ENCODE results near the gene SHE.

Gene SHE

GRCh38 chr1:154485910-154486496 lies 16.2 kb downstream of the SHE start:
- intact Hi-C loops (cut with DNase I), result loop anchor here (10.0 kb wide), 1 partner anchor 389 kb away; the partner anchor contains the start of gene KCNN3
- DNase-seq, result no peak

- DNase-seq, result no peak
- intact Hi-C loops (cut with DNase I), result loop anchor here (10.0 kb wide), 1 partner anchor 390 kb away; the partner anchor contains the start of gene KCNN3
Measured at GRCh38 chr1:154485106-154485505, 17.1 kb downstream of the SHE start.

GRCh38 chr1:154483941-154484803 lies 18.0 kb downstream of the SHE start:
- intact Hi-C loops (cut with DNase I), result loop anchor here (5.0 to 10.0 kb wide), 2 partner anchors 63 to 391 kb away; partner anchors contain the start of gene KCNN3
- no peak for DNase-seq

GRCh38 chr1:154481053-154481452 lies 21.2 kb downstream of the SHE start:
- intact Hi-C loops (cut with DNase I), result loop anchor here (5.0 to 10.0 kb wide), 2 partner anchors 66 to 394 kb away; partner anchors contain the start of gene KCNN3
- peak in 3 of 42 donors; percentile 11 to 51 (median 12) for DNase-seq

GRCh38 chr1:154479764-154480421 lies 22.3 kb downstream of the SHE start:
- intact Hi-C loops (cut with DNase I), result loop anchor here (5.0 to 10.0 kb wide), 2 partner anchors 67 to 395 kb away; partner anchors contain the start of gene KCNN3
- peak in 40 of 42 donors; percentile 25 to 92 (median 72) for DNase-seq

- intact Hi-C loops (cut with DNase I), result no loop called here
Measured at GRCh38 chr1:154478639-154479038, 23.6 kb downstream of the SHE start.

GRCh38 chr1:154478013-154478412 lies 24.2 kb downstream of the SHE start:
- no peak for DNase-seq
- intact Hi-C loops (cut with DNase I), result no loop called here

More at GRCh38 chr1:154478639-154479038, 23.6 kb downstream of the SHE start:
- no peak for DNase-seq

GRCh38 chr1:154476791-154477190 lies 25.4 kb downstream of the SHE start:
- DNase-seq, result no peak
- intact Hi-C loops (cut with DNase I), result no loop called here

- intact Hi-C loops (cut with DNase I), result loop anchor here (5.0 kb wide), 1 partner anchor 53 kb away; no protein-coding TSS in a partner anchor
- peak; percentile 37 to 95 (median 88) for DNase-seq
Measured at GRCh38 chr1:154474802-154475201, 27.4 kb downstream of the SHE start.

GRCh38 chr1:154471304-154471703 lies 30.9 kb downstream of the SHE start:
- intact Hi-C loops (cut with DNase I), result loop anchor here (5.0 kb wide), 1 partner anchor 49 kb away; no protein-coding TSS in a partner anchor
- DNase-seq, result no peak

GRCh38 chr1:154469844-154470560 lies 32.2 kb downstream of the SHE start:
- intact Hi-C loops (cut with DNase I), result loop anchor here (5.0 kb wide), 1 partner anchor 48 kb away; no protein-coding TSS in a partner anchor
- DNase-seq, result no peak

- intact Hi-C loops (cut with DNase I), result no loop called here
- DNase-seq, result peak in 2 of 42 donors; percentile 25 to 33
Measured at GRCh38 chr1:154468535-154469250, 33.5 kb downstream of the SHE start.

- no peak for DNase-seq
- intact Hi-C loops (cut with DNase I), result no loop called here
Measured at GRCh38 chr1:154467434-154468102, 34.6 kb downstream of the SHE start.

- peak in 2 of 42 donors; percentile 25 to 41 for DNase-seq
- intact Hi-C loops (cut with DNase I), result no loop called here
Measured at GRCh38 chr1:154466921-154467417, 35.2 kb downstream of the SHE start.

GRCh38 chr1:154466206-154466605 lies 36.0 kb downstream of the SHE start:
- peak in 1 of 42 donors; percentile 30 for DNase-seq
- intact Hi-C loops (cut with DNase I), result no loop called here

GRCh38 chr1:154465621-154466195 lies 36.5 kb downstream of the SHE start:
- peak in 3 of 42 donors; percentile 32 to 42 (median 39) for DNase-seq
- intact Hi-C loops (cut with DNase I), result no loop called here

GRCh38 chr1:154463512-154463990 lies 38.7 kb downstream of the SHE start:
- intact Hi-C loops (cut with DNase I), result no loop called here
- no peak for DNase-seq

All from head of caudate nucleus (tissue), 42 donors.